ENCODE measurements around the gene MTARC1.

The MTARC1 gene

GRCh38 chr1:220806408-220806807, 19.7 kb downstream of the MTARC1 start:
- DNase-seq (ENCODE audit: low read depth), result no peak

GRCh38 chr1:220807726-220808125, 21.0 kb downstream of the MTARC1 start:
- no peak for DNase-seq (ENCODE audit: low read depth)

DNA sequence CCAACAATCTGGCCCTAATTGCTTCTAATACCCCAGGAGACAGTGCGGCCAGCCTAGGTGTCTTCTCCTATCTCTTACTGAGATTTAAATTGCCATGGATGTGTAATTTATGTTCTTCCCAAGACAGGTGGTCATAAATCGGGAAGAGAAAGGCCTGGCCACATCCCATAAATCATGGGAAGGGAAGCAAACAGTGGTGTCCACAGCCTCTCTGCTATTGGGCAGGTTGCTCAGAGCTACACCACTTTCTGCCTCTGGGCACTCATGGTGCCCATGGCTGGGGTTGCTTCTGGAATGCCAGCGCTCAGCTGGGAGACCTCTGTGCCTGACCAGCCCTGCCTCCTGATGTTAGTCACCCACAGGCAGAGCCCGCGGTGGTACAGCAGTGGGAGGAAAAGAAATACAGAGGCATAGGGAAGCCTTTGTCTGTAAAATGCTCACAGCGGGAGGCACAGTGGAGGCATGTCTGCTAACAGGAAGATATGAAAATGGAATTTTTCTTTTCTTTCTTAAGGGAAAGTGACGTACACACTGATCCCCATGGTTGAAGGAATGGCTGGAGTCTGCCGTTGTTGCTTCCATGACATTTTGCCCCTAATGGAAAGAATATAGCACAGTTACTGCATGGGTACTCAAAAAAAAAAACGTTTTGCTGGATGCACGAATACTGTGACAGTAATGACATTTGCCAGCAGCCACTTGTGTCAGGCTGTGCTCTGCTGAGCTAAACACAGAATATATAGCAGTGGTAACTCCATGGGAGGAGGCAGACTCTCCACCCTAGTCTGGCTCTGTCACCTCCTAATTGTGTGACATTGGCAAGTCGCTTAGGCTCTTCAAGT, 21.9 kb downstream of the MTARC1 start:
- no peak for DNase-seq (ENCODE audit: low read depth)

DNA sequence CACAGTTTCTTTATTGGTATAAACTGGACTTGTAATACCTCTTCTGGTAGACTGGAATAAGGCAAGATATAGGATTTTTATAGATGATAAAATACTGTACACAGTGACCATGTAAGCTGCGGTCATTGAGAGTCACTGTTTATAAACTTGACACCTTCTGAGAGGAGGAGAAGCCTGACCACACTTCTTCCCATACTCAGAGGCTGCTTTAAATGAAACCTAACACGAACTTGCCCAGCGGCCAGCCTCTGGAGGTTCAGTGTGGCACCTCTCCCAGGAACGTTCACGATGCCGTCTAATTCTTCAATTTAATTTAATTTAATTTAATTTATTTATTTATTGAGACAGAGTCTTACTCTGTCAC, 22.5 kb downstream of the MTARC1 start:
- no peak for DNase-seq (ENCODE audit: low read depth)

GRCh38 chr1:220809704-220810103, 23.0 kb downstream of the MTARC1 start:
- no peak for DNase-seq (ENCODE audit: low read depth)

- DNase-seq (ENCODE audit: low read depth), result peak; percentile 50
Observed at GRCh38 chr1:220810179-220810653, 23.5 kb downstream of the MTARC1 start.

DNA sequence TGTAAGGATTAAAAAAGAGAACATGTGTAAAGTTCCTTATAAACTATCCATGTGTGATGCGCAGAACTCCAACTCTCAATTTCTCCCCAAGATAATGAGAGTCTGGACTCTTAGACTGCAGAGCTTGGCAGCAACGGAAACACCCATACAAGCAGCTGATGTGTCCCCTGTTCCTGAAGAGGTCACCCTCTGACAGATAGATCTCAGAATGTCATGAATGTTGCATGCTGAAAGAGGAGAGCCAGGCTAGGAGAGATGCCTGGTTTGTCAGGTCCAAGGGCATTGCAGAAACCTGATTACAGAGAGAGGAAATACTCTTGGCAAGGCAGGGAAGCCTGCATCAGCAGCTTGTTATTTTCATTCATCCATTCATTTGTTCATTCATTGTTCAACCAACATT, 24.2 kb downstream of the MTARC1 start:
- DNase-seq (ENCODE audit: low read depth), result no peak

DNA sequence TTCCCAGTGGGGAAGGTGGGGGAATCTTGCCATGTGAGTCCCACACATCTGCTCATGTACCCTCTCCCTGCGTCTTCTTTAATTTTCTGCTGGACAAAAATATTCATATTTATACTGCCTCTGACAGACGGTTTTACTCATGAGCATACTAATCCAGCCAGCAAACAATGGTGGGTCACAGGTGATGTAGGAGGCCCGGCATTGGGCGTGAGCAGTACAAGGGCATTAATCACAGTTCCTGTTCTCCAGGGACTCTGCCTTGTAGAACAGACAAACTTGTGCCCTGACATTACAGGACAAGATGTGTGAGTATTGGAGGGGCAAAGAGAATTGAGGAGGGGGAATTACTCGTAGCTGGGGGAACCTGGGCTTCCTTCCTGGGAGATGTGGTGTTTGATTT, 25.0 kb downstream of the MTARC1 start:
- no peak for DNase-seq (ENCODE audit: low read depth)

GRCh38 chr1:220812308-220812707, 25.6 kb downstream of the MTARC1 start:
- DNase-seq (ENCODE audit: low read depth), result no peak

DNA sequence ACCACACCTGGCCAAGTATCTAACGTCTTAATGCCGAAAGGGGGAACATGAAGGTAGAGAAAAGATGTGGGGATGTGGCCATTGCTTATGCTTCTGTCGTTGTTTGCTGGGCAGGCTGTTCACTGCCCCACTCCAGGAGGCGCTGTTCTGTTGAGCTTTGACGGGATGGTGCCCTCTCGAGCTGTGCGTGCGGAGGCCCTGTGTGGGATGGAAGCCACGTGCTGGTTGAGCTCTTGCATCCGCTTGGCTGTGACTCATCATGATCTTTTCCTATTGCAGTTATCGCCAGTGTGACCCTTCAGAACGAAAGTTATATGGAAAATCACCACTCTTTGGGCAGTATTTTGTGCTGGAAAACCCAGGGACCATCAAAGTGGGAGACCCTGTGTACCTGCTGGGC, 26.3 kb downstream of the MTARC1 start:
- DNase-seq (ENCODE audit: low read depth), result no peak

GRCh38 chr1:220815409-220815808, 28.7 kb downstream of the MTARC1 start:
- no peak for DNase-seq (ENCODE audit: low read depth)

GRCh38 chr1:220817907-220818306, 31.2 kb downstream of the MTARC1 start:
- peak; percentile 76 for DNase-seq (ENCODE audit: low read depth)

- peak; percentile 93 for DNase-seq (ENCODE audit: low read depth)
Observed at GRCh38 chr1:220818421-220819173, 31.9 kb downstream of the MTARC1 start.

GRCh38 chr1:220819467-220820026, 32.8 kb downstream of the MTARC1 start:
- DNase-seq (ENCODE audit: low read depth), result no peak

GRCh38 chr1:220824031-220824989, 37.6 kb downstream of the MTARC1 start:
- DNase-seq (ENCODE audit: low read depth), result no peak

- no peak for DNase-seq (ENCODE audit: low read depth)
Observed at GRCh38 chr1:220825819-220826551, 39.3 kb downstream of the MTARC1 start.

DNA sequence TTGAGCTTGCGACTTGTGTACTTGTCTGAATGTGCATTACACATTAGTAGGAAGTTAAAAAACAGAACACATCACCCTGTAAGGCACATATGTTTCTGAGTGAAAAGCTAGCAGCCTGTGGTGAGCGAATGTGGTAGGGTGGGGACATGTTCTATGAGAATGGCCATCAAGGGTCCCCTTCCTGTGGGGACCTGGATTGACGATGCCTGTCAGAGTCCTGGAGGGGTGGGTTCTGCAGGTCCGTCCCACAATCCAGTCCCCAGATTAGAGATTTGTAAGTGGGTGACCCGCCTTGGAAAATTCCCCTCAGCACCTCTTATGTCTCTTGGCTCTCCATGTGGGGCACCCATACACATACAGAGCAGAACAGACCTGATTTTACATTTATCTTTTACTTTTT, 40.0 kb downstream of the MTARC1 start:
- DNase-seq (ENCODE audit: low read depth), result no peak

GRCh38 chr1:220827445-220828178, 40.9 kb downstream of the MTARC1 start:
- DNase-seq (ENCODE audit: low read depth), result no peak

DNA sequence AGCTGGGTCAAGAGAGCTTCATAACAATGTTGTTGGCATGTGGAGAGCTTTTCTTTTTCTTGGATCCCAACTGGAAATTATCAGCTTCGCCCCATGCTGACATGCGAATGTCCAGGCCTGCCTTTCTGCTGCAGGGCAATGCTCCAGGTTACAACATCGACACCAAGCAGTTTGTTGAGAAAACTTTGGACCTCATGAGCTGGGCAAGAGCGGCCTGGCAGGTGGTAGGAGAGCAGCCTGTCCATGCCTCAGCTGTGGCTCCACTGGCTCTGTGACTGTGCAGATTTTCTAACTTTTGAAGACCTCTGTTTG, 41.4 kb downstream of the MTARC1 start:
- DNase-seq (ENCODE audit: low read depth), result no peak

GRCh38 chr1:220828950-220829586, 42.4 kb downstream of the MTARC1 start:
- DNase-seq (ENCODE audit: low read depth), result no peak

All from GM04504 (cell line).